ENCODE results near the gene CYFIP2.

CYFIP2 gene

DNA sequence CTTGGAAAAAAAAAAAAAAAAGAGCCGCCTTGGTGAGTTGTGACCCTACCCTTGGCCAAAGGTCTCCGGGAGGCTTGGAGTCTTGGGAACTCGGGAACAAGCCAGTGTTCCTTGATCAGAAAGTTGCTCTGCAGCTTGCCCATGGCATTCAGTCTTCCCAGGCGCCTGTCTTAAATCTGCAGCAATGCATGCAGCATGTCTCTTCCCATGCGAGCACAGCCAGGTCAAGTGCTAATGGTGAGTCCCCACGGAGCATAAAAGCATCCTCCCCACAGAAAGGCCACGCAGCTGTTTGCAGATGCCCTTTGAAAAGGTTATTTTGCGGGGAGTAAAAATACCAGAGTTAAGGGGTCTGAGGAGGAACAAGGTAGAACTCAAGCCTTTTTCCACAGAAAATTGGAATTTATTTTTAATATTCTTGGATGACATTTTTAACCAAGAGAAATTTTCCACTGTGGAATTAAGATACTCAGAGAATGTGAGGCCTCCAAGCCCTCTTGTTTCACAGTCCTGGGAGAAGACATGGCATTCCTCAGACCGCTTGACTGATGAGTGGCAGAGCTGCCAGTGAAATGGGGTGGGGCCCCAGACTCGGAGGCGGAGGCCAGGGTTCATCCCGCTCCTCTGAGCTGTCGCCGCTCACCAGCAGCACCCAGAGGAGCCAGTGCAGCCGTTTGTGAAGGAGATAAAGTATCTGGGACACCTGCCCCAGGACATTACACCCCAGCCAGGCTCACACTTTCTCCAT is 81.6 kb downstream of the CYFIP2 start:
- in situ Hi-C loops (cut with HindIII; ENCODE audit: low pct_unique_long_range_greater_than_20kb, low sequenced_read_pairs) = no loop called here
- no peak for TF ChIP-seq JUND (IDR thresholded peaks at IDR 0.05; ENCODE audit: low read depth)
- no peak for DNase-seq (ENCODE audit: low read depth in 1 of 2, low spot score in 1 of 2)

DNA sequence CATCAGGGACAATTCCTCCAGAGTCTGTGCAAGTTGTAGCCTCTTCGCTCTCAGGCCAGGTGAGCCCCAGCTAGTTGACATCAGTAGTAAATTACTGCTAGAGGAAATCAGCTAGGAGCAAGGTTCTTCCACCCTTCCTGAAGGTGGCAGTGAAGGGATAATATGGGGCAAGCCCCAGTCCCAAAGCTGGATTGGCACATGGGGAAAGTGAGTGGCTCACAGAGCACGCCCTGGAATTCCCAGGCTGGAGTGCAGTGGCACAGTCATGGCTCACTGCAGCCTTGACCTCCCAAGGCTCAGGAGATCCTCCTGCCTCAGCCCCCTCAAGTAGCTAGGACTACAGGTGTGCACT is 82.1 kb downstream of the CYFIP2 start:
- peak in 1 of 2 experiments; percentile 41 for DNase-seq (ENCODE audit: low read depth in 1 of 2, low spot score in 1 of 2)
- in situ Hi-C loops (cut with HindIII; ENCODE audit: low pct_unique_long_range_greater_than_20kb, low sequenced_read_pairs) = no loop called here
- TF ChIP-seq JUND (IDR thresholded peaks at IDR 0.05; ENCODE audit: low read depth) = no peak

GRCh38 chr5:157350939-157351801 is 85.2 kb downstream of the CYFIP2 start:
- DNase-seq (ENCODE audit: low read depth in 1 of 2, low spot score in 1 of 2) = no peak
- TF ChIP-seq JUND (IDR thresholded peaks at IDR 0.05; ENCODE audit: low read depth) = no peak
- in situ Hi-C loops (cut with HindIII; ENCODE audit: low pct_unique_long_range_greater_than_20kb, low sequenced_read_pairs) = no loop called here

DNA sequence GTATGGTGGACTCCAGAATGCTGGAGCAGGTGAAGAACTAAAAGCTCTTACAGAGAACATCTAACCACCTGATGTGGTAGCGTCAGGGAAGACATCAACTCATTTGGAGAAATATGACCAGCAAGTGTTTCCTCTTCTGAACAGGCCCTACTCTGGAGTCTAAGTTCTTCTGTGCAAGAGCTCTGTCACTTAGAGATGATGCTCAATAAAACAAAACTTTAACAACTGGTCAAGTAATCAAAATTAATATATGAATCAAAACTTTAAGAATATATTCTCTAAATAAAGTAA is 85.8 kb downstream of the CYFIP2 start:
- in situ Hi-C loops (cut with HindIII; ENCODE audit: low pct_unique_long_range_greater_than_20kb, low sequenced_read_pairs) = no loop called here

GRCh38 chr5:157352756-157353340 is 86.9 kb downstream of the CYFIP2 start:
- DNase-seq (ENCODE audit: low read depth in 1 of 2, low spot score in 1 of 2) = no peak
- in situ Hi-C loops (cut with HindIII; ENCODE audit: low pct_unique_long_range_greater_than_20kb, low sequenced_read_pairs) = no loop called here

More for the DNA sequence above, 85.8 kb downstream of the CYFIP2 start:
- DNase-seq (ENCODE audit: low read depth in 1 of 2, low spot score in 1 of 2) = no peak
- no peak for TF ChIP-seq JUND (IDR thresholded peaks at IDR 0.05; ENCODE audit: low read depth)

GRCh38 chr5:157354800-157355199 is 88.9 kb downstream of the CYFIP2 start:
- DNase-seq (ENCODE audit: low read depth in 1 of 2, low spot score in 1 of 2) = peak in 1 of 2 experiments; percentile 16
- in situ Hi-C loops (cut with HindIII; ENCODE audit: low pct_unique_long_range_greater_than_20kb, low sequenced_read_pairs) = no loop called here
- no peak for TF ChIP-seq JUND (IDR thresholded peaks at IDR 0.05; ENCODE audit: low read depth)

More at GRCh38 chr5:157352756-157353340, 86.9 kb downstream of the CYFIP2 start:
- TF ChIP-seq JUND (IDR thresholded peaks at IDR 0.05; ENCODE audit: low read depth) = no peak

DNA sequence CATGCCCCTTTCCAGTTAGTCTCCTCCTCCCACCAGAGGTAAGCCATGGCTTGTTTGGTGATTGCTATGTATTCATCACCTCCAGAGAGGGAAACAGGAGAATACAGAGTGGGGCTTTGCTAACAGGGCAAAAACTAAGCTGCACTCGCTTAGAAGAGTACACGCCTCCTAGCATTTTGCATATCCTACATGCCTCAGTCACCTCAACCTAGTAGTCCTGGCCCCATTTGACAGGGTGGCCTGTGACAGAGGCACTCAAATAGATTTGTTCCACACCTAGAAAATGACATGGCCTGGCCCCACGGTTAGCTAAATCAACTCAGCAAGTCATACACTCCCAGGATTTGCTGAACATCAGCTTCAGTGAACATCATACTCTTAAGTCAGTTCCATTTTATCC is 90.7 kb downstream of the CYFIP2 start:
- no peak for DNase-seq (ENCODE audit: low read depth in 1 of 2, low spot score in 1 of 2)
- TF ChIP-seq JUND (IDR thresholded peaks at IDR 0.05; ENCODE audit: low read depth) = no peak
- in situ Hi-C loops (cut with HindIII; ENCODE audit: low pct_unique_long_range_greater_than_20kb, low sequenced_read_pairs) = no loop called here

DNA sequence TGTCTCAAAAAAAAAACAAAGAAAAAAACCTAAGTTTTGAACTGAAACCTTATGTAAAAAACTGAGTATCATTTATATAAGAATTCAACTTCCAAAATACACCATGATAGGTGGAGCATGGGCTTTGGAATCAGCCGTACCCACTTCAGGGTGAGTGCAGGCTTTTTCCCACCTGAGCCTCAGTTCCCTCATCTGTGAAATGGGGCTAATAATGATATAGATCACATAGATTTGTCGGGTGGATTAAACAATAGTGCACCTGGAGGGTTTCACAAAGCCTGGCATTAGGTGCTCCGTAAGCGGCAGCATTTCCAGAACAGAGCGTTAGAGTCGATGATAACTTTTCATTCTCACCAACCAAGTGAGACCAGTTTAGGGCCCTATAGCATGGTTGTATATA is 91.9 kb downstream of the CYFIP2 start:
- no peak for TF ChIP-seq JUND (IDR thresholded peaks at IDR 0.05; ENCODE audit: low read depth)
- no peak for DNase-seq (ENCODE audit: low read depth in 1 of 2, low spot score in 1 of 2)
- in situ Hi-C loops (cut with HindIII; ENCODE audit: low pct_unique_long_range_greater_than_20kb, low sequenced_read_pairs) = no loop called here

DNA sequence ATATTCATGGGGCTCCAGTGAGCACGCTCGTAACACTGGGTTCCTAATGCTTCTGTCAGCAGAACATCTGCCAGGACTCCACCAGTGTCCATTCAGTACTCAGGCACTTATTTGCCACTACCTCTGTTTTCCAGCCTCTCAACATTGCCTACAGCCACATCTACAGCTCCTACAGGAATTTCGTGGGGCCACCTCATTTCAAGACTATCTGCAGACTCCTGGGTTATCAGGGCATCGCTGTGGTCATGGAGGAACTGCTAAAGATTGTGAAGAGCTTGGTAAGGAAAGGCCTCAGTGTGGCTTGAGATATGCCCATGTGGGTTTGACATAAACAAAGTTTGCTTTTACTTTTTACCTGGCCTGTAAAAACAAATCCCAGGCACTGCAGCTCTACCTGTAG is 92.9 kb downstream of the CYFIP2 start:
- DNase-seq (ENCODE audit: low read depth in 1 of 2, low spot score in 1 of 2) = no peak
- no peak for TF ChIP-seq JUND (IDR thresholded peaks at IDR 0.05; ENCODE audit: low read depth)
- in situ Hi-C loops (cut with HindIII; ENCODE audit: low pct_unique_long_range_greater_than_20kb, low sequenced_read_pairs) = no loop called here

DNA sequence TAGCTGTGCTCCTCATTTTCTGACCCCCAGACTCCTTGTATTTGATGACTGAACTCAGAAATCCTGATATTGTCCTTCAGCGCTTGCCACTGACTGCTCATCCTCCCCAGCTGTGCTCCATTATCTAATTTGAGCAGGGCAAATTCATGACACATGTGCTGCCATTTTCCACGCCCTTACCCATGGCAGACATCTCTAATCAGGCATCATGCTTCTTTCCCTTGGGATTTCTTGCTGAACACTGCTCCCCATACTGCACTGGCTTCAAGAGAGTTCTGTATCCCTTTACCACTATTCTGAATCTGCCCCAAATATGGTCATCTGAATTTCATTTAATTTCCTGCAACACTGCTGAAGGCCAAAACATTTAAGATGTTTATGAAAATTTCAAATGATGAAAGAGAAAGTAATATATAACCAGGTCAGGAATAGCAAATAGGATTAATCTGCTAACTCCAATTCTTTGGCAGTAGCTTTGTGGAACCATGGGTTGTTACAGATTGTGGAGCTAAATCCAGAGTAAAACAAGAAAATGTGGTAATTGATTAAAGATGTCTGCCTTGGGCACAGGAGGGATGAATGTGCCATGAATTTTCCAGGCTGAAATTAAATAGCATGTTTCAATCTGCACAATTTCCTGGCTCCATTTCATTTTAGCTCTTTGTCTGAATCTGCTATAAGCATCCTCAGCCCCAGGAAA is 93.6 kb downstream of the CYFIP2 start:
- TF ChIP-seq JUND (IDR thresholded peaks at IDR 0.05; ENCODE audit: low read depth) = no peak
- in situ Hi-C loops (cut with HindIII; ENCODE audit: low pct_unique_long_range_greater_than_20kb, low sequenced_read_pairs) = no loop called here
- no peak for DNase-seq (ENCODE audit: low read depth in 1 of 2, low spot score in 1 of 2)

DNA sequence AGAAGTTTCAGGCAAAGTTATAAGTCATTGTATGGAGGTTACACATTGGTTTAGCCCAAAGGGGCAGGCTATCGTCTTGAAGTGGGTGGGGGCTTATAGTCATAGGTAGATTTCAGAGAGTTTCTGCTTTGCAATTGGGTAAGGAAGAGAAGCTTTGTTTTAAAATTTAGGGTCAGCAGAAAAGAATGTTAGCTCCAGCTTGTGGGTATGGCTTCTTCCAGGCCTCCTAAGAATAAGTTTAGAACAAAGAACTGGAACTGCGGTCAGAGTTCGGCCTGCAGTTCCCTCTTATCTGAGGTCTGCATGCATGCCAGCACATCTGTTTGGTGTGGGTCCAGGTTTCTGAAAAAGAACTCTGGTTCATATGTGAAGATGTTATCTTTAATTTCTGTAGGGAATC is 96.1 kb downstream of the CYFIP2 start:
- TF ChIP-seq JUND (IDR thresholded peaks at IDR 0.05; ENCODE audit: low read depth) = no peak
- DNase-seq (ENCODE audit: low read depth in 1 of 2, low spot score in 1 of 2) = no peak
- in situ Hi-C loops (cut with HindIII; ENCODE audit: low pct_unique_long_range_greater_than_20kb, low sequenced_read_pairs) = no loop called here

GRCh38 chr5:157362502-157362901 is 96.6 kb downstream of the CYFIP2 start:
- no peak for DNase-seq (ENCODE audit: low read depth in 1 of 2, low spot score in 1 of 2)
- no peak for TF ChIP-seq JUND (IDR thresholded peaks at IDR 0.05; ENCODE audit: low read depth)
- in situ Hi-C loops (cut with HindIII; ENCODE audit: low pct_unique_long_range_greater_than_20kb, low sequenced_read_pairs) = no loop called here

All from T47D (cell line).